Hepatocyte (in vitro differentiated cells): ENCODE data around the gene PIF1.

Experiments
- EZH2 ChIP-seq: fragments of 200-600 bp; sonication (generic); IDR thresholded peaks from 2 replicates; pipeline ENCODE4 v1.6.1; 2016; ENCODE audit warnings: antibody characterized with exemption, mild to moderate bottlenecking, borderline replicate concordance
- EZH2phosphoT487 ChIP-seq: fragments of 200-600 bp; sonication (generic); IDR thresholded peaks from one replicate; pipeline ENCODE4 v1.6.1; 2018; ENCODE audit warnings: antibody characterized with exemption, mild to moderate bottlenecking, low read depth, moderate library complexity; ENCODE audit not compliant: unreplicated experiment, severe bottlenecking
- TF ChIP-seq, protein P1 (sequence below): fragments of 200-600 bp; sonication (generic); IDR thresholded peaks from 2 replicates; pipeline ENCODE4 v1.5.1; 2016; ENCODE audit warnings: antibody characterized with exemption, mild to moderate bottlenecking; ENCODE audit not compliant: poor library complexity

DNA sequence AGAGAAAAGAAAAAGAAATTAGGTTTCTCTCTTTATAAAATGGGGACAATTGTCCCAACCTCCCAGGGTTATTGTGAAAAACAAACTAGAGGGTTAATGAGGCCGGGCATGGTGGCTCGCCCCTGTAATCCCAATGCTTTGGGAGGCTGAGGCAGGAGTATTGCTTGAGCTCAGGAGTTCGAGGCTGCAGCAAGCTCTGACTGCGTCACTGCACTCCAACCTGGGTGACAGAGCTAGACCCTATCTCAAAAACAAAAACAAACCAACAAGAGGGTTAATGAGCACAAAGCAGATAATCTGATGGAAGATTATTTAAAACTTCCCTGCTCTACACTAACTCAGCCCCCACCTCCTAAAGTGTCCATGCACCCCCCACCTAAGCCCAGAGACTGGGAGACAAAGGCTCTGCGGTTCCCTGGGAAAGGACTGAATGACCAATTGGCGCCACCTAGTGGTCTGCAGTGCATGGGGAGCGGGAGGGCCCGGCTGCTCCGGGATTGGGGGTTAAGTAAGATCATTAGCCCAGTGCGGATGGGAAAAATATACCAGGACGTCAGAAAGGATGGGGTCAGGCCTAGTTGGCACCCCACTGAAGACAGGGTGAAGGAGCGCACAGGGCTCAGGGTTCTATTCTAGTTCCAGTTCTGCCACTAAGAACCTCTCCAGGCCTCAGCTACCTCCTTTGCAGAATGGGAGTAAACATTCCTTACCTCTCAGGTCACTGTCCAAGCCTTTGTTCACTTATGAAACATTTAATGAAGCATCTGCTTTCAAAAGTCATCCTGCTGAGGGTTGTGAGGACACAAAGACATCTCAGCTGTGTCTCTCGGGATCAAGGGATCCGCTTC lies 15.6 kb downstream of the PIF1 start:
- TF ChIP-seq, protein P1, sequence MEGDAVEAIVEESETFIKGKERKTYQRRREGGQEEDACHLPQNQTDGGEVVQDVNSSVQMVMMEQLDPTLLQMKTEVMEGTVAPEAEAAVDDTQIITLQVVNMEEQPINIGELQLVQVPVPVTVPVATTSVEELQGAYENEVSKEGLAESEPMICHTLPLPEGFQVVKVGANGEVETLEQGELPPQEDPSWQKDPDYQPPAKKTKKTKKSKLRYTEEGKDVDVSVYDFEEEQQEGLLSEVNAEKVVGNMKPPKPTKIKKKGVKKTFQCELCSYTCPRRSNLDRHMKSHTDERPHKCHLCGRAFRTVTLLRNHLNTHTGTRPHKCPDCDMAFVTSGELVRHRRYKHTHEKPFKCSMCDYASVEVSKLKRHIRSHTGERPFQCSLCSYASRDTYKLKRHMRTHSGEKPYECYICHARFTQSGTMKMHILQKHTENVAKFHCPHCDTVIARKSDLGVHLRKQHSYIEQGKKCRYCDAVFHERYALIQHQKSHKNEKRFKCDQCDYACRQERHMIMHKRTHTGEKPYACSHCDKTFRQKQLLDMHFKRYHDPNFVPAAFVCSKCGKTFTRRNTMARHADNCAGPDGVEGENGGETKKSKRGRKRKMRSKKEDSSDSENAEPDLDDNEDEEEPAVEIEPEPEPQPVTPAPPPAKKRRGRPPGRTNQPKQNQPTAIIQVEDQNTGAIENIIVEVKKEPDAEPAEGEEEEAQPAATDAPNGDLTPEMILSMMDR, result peak; percentile 99
- no peak for TF ChIP-seq EZH2
- TF ChIP-seq EZH2phosphoT487, result no peak
